ENCODE results near the gene EFCAB9. TPM values are rescaled to one million over a fixed set of nuclear protein-coding genes. Genes with fewer than 3 reads are reported as not detected.
A peak's percentile ranks its signal among the peaks of the same experiment; 100 is the strongest.
"Not testable (repeated sequence)": the region's sequence is repeated elsewhere in the genome, so short reads cannot be mapped to it uniquely, and the experiment has no call there.

The EFCAB9 gene
- polyA plus RNA-seq, 3 donors: not detected

GRCh38 chr5:172187118-172188032 lies 6.6 kb upstream of the EFCAB9 start:
- no peak for DNase-seq (ENCODE audit: low read depth in 3 of 3, low spot score in 2 of 3)

- peak in 2 of 3 donors; percentile 64 to 77 for DNase-seq (ENCODE audit: low read depth in 3 of 3, low spot score in 2 of 3)
Measured at GRCh38 chr5:172188033-172188892, 5.7 kb upstream of the EFCAB9 start, which contains the start of gene STK10. STK10 (minus strand) TSS chr5:172188224; CDS start chr5:172188042, 182 bp downstream.

GRCh38 chr5:172188893-172189692 lies 4.9 kb upstream of the EFCAB9 start:
- DNase-seq (ENCODE audit: low read depth in 3 of 3, low spot score in 2 of 3): no peak

- DNase-seq (ENCODE audit: low read depth in 3 of 3, low spot score in 2 of 3): no peak
Measured at GRCh38 chr5:172189693-172190296, 4.2 kb upstream of the EFCAB9 start.

GRCh38 chr5:172194985-172195774 lies 1.2 kb downstream of the EFCAB9 start:
- DNase-seq (ENCODE audit: low read depth in 3 of 3, low spot score in 2 of 3): no peak

- DNase-seq (ENCODE audit: low read depth in 3 of 3, low spot score in 2 of 3): not testable (repeated sequence)
Measured at GRCh38 chr5:172197775-172198174, 3.8 kb downstream of the EFCAB9 start.

- no peak for DNase-seq (ENCODE audit: low read depth in 3 of 3, low spot score in 2 of 3)
Measured at GRCh38 chr5:172199446-172199845, 5.5 kb downstream of the EFCAB9 start.

- DNase-seq (ENCODE audit: low read depth in 3 of 3, low spot score in 2 of 3): no peak
Measured at GRCh38 chr5:172200476-172200875, 6.5 kb downstream of the EFCAB9 start.

- DNase-seq (ENCODE audit: low read depth in 3 of 3, low spot score in 2 of 3): not testable (repeated sequence)
Measured at GRCh38 chr5:172205984-172206383, 12.0 kb downstream of the EFCAB9 start.

- no peak for DNase-seq (ENCODE audit: low read depth in 3 of 3, low spot score in 2 of 3)
Measured at GRCh38 chr5:172207511-172207910, 13.5 kb downstream of the EFCAB9 start.

- DNase-seq (ENCODE audit: low read depth in 3 of 3, low spot score in 2 of 3): no peak
Measured at GRCh38 chr5:172209714-172210113, 15.7 kb downstream of the EFCAB9 start.

- DNase-seq (ENCODE audit: low read depth in 3 of 3, low spot score in 2 of 3): no peak
Measured at GRCh38 chr5:172211676-172212075, 17.7 kb downstream of the EFCAB9 start.

- no peak for DNase-seq (ENCODE audit: low read depth in 3 of 3, low spot score in 2 of 3)
Measured at GRCh38 chr5:172213126-172213525, 19.2 kb downstream of the EFCAB9 start.

- no peak for DNase-seq (ENCODE audit: low read depth in 3 of 3, low spot score in 2 of 3)
Measured at GRCh38 chr5:172216345-172216744, 22.4 kb downstream of the EFCAB9 start.

- no peak for DNase-seq (ENCODE audit: low read depth in 3 of 3, low spot score in 2 of 3)
Measured at GRCh38 chr5:172219296-172219695, 25.3 kb downstream of the EFCAB9 start.

- DNase-seq (ENCODE audit: low read depth in 3 of 3, low spot score in 2 of 3): no peak
Measured at GRCh38 chr5:172223901-172224873, 30.2 kb downstream of the EFCAB9 start.

GRCh38 chr5:172224996-172225395 lies 31.0 kb downstream of the EFCAB9 start:
- DNase-seq (ENCODE audit: low read depth in 3 of 3, low spot score in 2 of 3): no peak

- no peak for DNase-seq (ENCODE audit: low read depth in 3 of 3, low spot score in 2 of 3)
Measured at GRCh38 chr5:172229904-172230303, 35.9 kb downstream of the EFCAB9 start.
